Stimulated activated naive B cell treated with anti-CD40 and anti-IgM and Interleukin-4, amounts not matched to agents 10 μg/mL and 1 μg/mL and 100 μg/mL, for 72 hours (primary cell): Measurements from ENCODE around the gene CERS2.
A peak's percentile ranks its signal among the peaks of the same experiment; 100 is the strongest.

ENCODE experiments used
- ATAC-seq, 2 donors: fragments of 150-1000 bp; cut with Tn5 transposase; replicated peaks; 2 replicates each; pipeline ENCODE4 v1.10.0; 2021; ENCODE audit warnings: moderate library complexity in 1 of 2
- DNase-seq: peaks from one replicate; pipeline ENCODE4 v3.0.0; 2021
- H3K27ac Mint-ChIP-seq: one replicate; pipeline ENCODE4 v1.8.0; 2022; ENCODE audit warnings: mild to moderate bottlenecking, mixed read lengths
- H3K27me3 Mint-ChIP-seq, 2 donors: one replicate each; pipeline ENCODE4 v1.8.0; 2022; ENCODE audit warnings: mixed read lengths in 2 of 2
- H3K36me3 Mint-ChIP-seq, 2 donors: one replicate each; pipeline ENCODE4 v1.8.0; 2022; ENCODE audit warnings: mixed read lengths in 2 of 2, mild to moderate bottlenecking in 1 of 2
- H3K4me1 Mint-ChIP-seq, 2 donors: one replicate each; pipeline ENCODE4 v1.8.0; 2022; ENCODE audit warnings: mixed read lengths in 2 of 2, mild to moderate bottlenecking in 1 of 2
- H3K4me3 Mint-ChIP-seq, 2 donors: one replicate each; pipeline ENCODE4 v1.8.0; 2022; ENCODE audit warnings: mild to moderate bottlenecking in 2 of 2, mixed read lengths in 2 of 2, moderate library complexity in 1 of 2
- H3K9me3 Mint-ChIP-seq, 2 donors: one replicate each; pipeline ENCODE4 v1.8.0; 2022; ENCODE audit warnings: mixed read lengths in 2 of 2, mild to moderate bottlenecking in 1 of 2

CERS2 gene

GRCh38 chr1:150974580-150975478 lies at the start of gene CERS2:
Gene CERS2, minus strand, starts transcription at chr1:150974835. Its CDS starts 5,745 bp downstream, at chr1:150969090.
- H3K9me3 Mint-ChIP-seq, result no peaks in the 10 kb centered on the region
- peak within 1 kb of the TSS; percentile 92 to 93 for H3K4me3 Mint-ChIP-seq
- DNase-seq (peak; percentile 39), ATAC-seq (peak; percentile 42 to 50)
- H3K4me1 Mint-ChIP-seq, result peaks cover 45 to 75% of the 10 kb centered on the region in 2 donors
- H3K36me3 Mint-ChIP-seq, result peaks cover 3 to 15% of the 10 kb centered on the region in 2 donors
- no peaks in the 10 kb centered on the region for H3K27me3 Mint-ChIP-seq
- H3K27ac Mint-ChIP-seq, result peak within 1 kb of the TSS; percentile 94

- H3K4me1 Mint-ChIP-seq, result peaks cover 9 to 29% of the 10 kb centered on the region in 2 donors
- no peak overlapping the region for H3K27ac Mint-ChIP-seq
- no peaks in the 10 kb centered on the region for H3K9me3 Mint-ChIP-seq
- ATAC-seq (no peak), DNase-seq (no peak)
- no peak overlapping the region for H3K4me3 Mint-ChIP-seq
- H3K27me3 Mint-ChIP-seq, result no peaks in the 10 kb centered on the region
- peaks cover 4 to 7% of the 10 kb centered on the region in 2 donors for H3K36me3 Mint-ChIP-seq
These were observed 38.9 kb upstream of the CERS2 start for GRCh38 chr1:151013518-151013917.

- Mint-ChIP-seq H3K27ac (no peak overlapping the region), H3K4me3 (no peak overlapping the region)
- ATAC-seq, result no peak
These were observed 38.2 kb upstream of the CERS2 start for GRCh38 chr1:151012684-151013471.

GRCh38 chr1:151011154-151011850 lies 36.7 kb upstream of the CERS2 start:
- Mint-ChIP-seq H3K4me1 (peaks cover 25 to 51% of the 10 kb centered on the region in 2 donors), H3K4me3 (no peak overlapping the region), H3K36me3 (peaks cover 3 to 6% of the 10 kb centered on the region in 2 donors), H3K27me3 (no peaks in the 10 kb centered on the region), H3K9me3 (no peaks in the 10 kb centered on the region), H3K27ac (no peak overlapping the region)
- ATAC-seq, result no peak
- no peak for DNase-seq

More at GRCh38 chr1:151012684-151013471, 38.2 kb upstream of the CERS2 start:
- Mint-ChIP-seq H3K9me3 (no peaks in the 10 kb centered on the region), H3K27me3 (no peaks in the 10 kb centered on the region), H3K36me3 (peaks cover 3 to 6% of the 10 kb centered on the region in 2 donors), H3K4me1 (peaks cover 13 to 36% of the 10 kb centered on the region in 2 donors)
- no peak for DNase-seq

- Mint-ChIP-seq H3K27ac (no peak overlapping the region), H3K36me3 (peaks cover 3 to 6% of the 10 kb centered on the region in 2 donors), H3K4me3 (no peak overlapping the region), H3K9me3 (no peaks in the 10 kb centered on the region), H3K4me1 (peaks cover 35 to 61% of the 10 kb centered on the region in 2 donors), H3K27me3 (no peaks in the 10 kb centered on the region)
- ATAC-seq (no peak), DNase-seq (no peak)
These were observed 35.7 kb upstream of the CERS2 start for GRCh38 chr1:151010346-151010726.

- no peaks in the 10 kb centered on the region for H3K9me3 Mint-ChIP-seq
- peak overlapping the region; percentile 97 for H3K4me3 Mint-ChIP-seq
- peaks cover 3 to 6% of the 10 kb centered on the region in 2 donors for H3K36me3 Mint-ChIP-seq
- H3K4me1 Mint-ChIP-seq, result peaks cover 35 to 66% of the 10 kb centered on the region in 2 donors
- ATAC-seq, result no peak
- no peaks in the 10 kb centered on the region for H3K27me3 Mint-ChIP-seq
- no peak for DNase-seq
- no peak overlapping the region for H3K27ac Mint-ChIP-seq
These were observed 35.2 kb upstream of the CERS2 start for GRCh38 chr1:151009674-151010345.

- DNase-seq, result no peak
- H3K9me3 Mint-ChIP-seq, result no peaks in the 10 kb centered on the region
These were observed 34.6 kb upstream of the CERS2 start for GRCh38 chr1:151009206-151009587.

GRCh38 chr1:151008244-151009205 lies 33.9 kb upstream of the CERS2 start, which contains the start of gene PRUNE1:
Gene PRUNE1, plus strand, starts transcription at chr1:151008449. Its CDS starts 184 bp downstream, at chr1:151008633.
- Mint-ChIP-seq H3K9me3 (no peaks in the 10 kb centered on the region), H3K4me1 (peaks cover 35 to 67% of the 10 kb centered on the region in 2 donors), H3K4me3 (peak within 1 kb of the TSS; percentile 97), H3K27ac (peak within 1 kb of the TSS; percentile 98), H3K36me3 (peaks cover 3 to 6% of the 10 kb centered on the region in 2 donors), H3K27me3 (no peaks in the 10 kb centered on the region)
- ATAC-seq (peak; percentile 87 to 93), DNase-seq (peak; percentile 88)

More at GRCh38 chr1:151009206-151009587, 34.6 kb upstream of the CERS2 start:
- H3K4me1 Mint-ChIP-seq, result peaks cover 35 to 67% of the 10 kb centered on the region in 2 donors
- no peaks in the 10 kb centered on the region for H3K27me3 Mint-ChIP-seq
- peaks cover 3 to 6% of the 10 kb centered on the region in 2 donors for H3K36me3 Mint-ChIP-seq
- H3K27ac Mint-ChIP-seq, result peak overlapping the region; percentile 98
- no peak for ATAC-seq
- peak overlapping the region; percentile 97 for H3K4me3 Mint-ChIP-seq

GRCh38 chr1:151007853-151008243 lies 33.2 kb upstream of the CERS2 start:
- no peak for DNase-seq
- H3K36me3 Mint-ChIP-seq, result peaks cover 3 to 6% of the 10 kb centered on the region in 2 donors
- H3K9me3 Mint-ChIP-seq, result no peaks in the 10 kb centered on the region
- peak overlapping the region; percentile 98 for H3K27ac Mint-ChIP-seq
- no peak for ATAC-seq
- peaks cover 35 to 68% of the 10 kb centered on the region in 2 donors for H3K4me1 Mint-ChIP-seq
- H3K27me3 Mint-ChIP-seq, result no peaks in the 10 kb centered on the region
- peak overlapping the region; percentile 97 for H3K4me3 Mint-ChIP-seq

- peak within 1 kb of the TSS; percentile 98 for H3K27ac Mint-ChIP-seq
- peaks cover 10 to 11% of the 10 kb centered on the region in 2 donors for H3K36me3 Mint-ChIP-seq
- no peaks in the 10 kb centered on the region for H3K27me3 Mint-ChIP-seq
- DNase-seq (peak; percentile 30), ATAC-seq (peak; percentile 63 to 66)
- H3K4me1 Mint-ChIP-seq, result peaks cover 44 to 66% of the 10 kb centered on the region in 2 donors
- peak within 1 kb of the TSS; percentile 97 for H3K4me3 Mint-ChIP-seq
- no peaks in the 10 kb centered on the region for H3K9me3 Mint-ChIP-seq
These were observed 31.9 kb upstream of the CERS2 start, which contains the start of gene MINDY1 for GRCh38 chr1:151006327-151007052. Gene MINDY1, minus strand, starts transcription at chr1:151006902. Its CDS starts 4,285 bp downstream, at chr1:151002617.

- H3K27me3 Mint-ChIP-seq, result no peaks in the 10 kb centered on the region
- peak overlapping the region; percentile 97 for H3K4me3 Mint-ChIP-seq
- H3K36me3 Mint-ChIP-seq, result peaks cover 9 to 11% of the 10 kb centered on the region in 2 donors
- no peaks in the 10 kb centered on the region for H3K9me3 Mint-ChIP-seq
- ATAC-seq, result no peak
- peak overlapping the region; percentile 98 for H3K27ac Mint-ChIP-seq
- DNase-seq, result no peak
- H3K4me1 Mint-ChIP-seq, result peaks cover 41 to 62% of the 10 kb centered on the region in 2 donors
These were observed 31.2 kb upstream of the CERS2 start for GRCh38 chr1:151005729-151006319.

GRCh38 chr1:151003180-151003579 lies 28.5 kb upstream of the CERS2 start:
- ATAC-seq, result no peak
- H3K4me1 Mint-ChIP-seq, result peaks cover 35 to 46% of the 10 kb centered on the region in 2 donors
- no peak overlapping the region for H3K27ac Mint-ChIP-seq
- no peak overlapping the region for H3K4me3 Mint-ChIP-seq
- no peaks in the 10 kb centered on the region for H3K9me3 Mint-ChIP-seq
- DNase-seq, result no peak
- H3K36me3 Mint-ChIP-seq, result peaks cover 9 to 14% of the 10 kb centered on the region in 2 donors
- H3K27me3 Mint-ChIP-seq, result no peaks in the 10 kb centered on the region
